H54 (cell line): ENCODE data around the gene HOXC4.
"Not testable (repeated sequence)": the region's sequence is repeated elsewhere in the genome, so short reads cannot be mapped to it uniquely, and the experiment has no call there.

Source experiments
- DNase-seq: peaks from one replicate; pipeline ENCODE4 v3.0.0; 2011; ENCODE audit warnings: low spot score, mixed read lengths; ENCODE audit not compliant: insufficient read length
- FAIRE-seq: peaks from 3 replicates; lab custom pipeline; 2011; peaks lifted over from hg19 to GRCh38; lab: Jason Lieb, UNC
- POLR2A ChIP-seq: IDR thresholded peaks from 2 replicates; pipeline ENCODE4 v1.6.1; 2011; ENCODE audit warnings: low read depth, mild to moderate bottlenecking, low read length

HOXC4 gene

GRCh38 chr12:54037360-54038283 is 16.0 kb upstream of the HOXC4 start:
- FAIRE-seq (no peak), DNase-seq (no peak)
- TF ChIP-seq POLR2A: no peak

- no peak for TF ChIP-seq POLR2A
- no peak for DNase-seq
- no peak for FAIRE-seq
Measured at GRCh38 chr12:54038284-54038870, 15.3 kb upstream of the HOXC4 start.

- TF ChIP-seq POLR2A: no peak
- no peak for FAIRE-seq
Measured at GRCh38 chr12:54038871-54039414, 14.7 kb upstream of the HOXC4 start.

GRCh38 chr12:54039417-54040147 is 14.1 kb upstream of the HOXC4 start:
- TF ChIP-seq POLR2A: no peak
- FAIRE-seq (no peak), DNase-seq (no peak)

More at GRCh38 chr12:54038871-54039414, 14.7 kb upstream of the HOXC4 start:
- no peak for DNase-seq

DNA sequence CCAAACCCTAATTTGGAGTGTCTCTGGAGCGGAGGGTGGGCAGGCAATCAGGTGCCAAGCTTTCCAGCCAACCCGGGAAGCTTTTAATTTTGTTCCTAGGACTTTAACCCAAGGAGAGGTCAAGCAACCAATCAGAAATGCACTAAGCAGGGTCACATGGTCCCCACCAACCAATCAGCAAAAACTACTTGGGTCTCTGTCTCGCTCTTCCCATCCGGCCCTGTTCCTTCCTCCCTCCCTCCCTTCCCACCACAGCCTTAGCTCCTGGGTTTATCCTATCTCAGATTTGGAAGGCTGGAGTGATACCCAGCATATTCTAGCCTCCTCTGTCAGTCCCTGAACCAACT is 13.5 kb upstream of the HOXC4 start:
- FAIRE-seq (no peak), DNase-seq (no peak)
- no peak for TF ChIP-seq POLR2A

DNA sequence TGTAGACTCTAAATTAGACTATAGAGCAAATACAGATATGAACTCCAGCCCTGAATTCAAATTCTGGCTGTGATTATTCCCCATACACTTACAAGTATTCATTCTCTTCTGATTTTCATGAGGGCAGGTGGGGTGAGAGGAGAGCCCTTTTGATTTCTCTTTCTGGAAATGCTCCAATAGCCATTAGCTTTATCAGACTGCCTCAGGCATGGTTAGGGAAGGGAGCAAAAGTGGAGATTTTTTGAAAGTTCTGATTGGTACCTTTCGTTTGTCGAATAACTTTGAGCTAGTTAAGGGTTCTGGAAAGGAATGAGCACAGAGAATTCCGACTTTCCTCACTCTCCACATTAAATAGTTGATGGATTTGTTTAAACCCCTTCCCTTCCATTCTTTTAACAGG is 13.0 kb upstream of the HOXC4 start:
- TF ChIP-seq POLR2A: no peak
- FAIRE-seq (no peak), DNase-seq (no peak)

- FAIRE-seq (no peak), DNase-seq (no peak)
- no peak for TF ChIP-seq POLR2A
Measured at GRCh38 chr12:54041097-54041690, 12.4 kb upstream of the HOXC4 start.

- not testable (repeated sequence) for DNase-seq, FAIRE-seq
Measured at GRCh38 chr12:54042033-54042432, 11.6 kb upstream of the HOXC4 start.

DNA sequence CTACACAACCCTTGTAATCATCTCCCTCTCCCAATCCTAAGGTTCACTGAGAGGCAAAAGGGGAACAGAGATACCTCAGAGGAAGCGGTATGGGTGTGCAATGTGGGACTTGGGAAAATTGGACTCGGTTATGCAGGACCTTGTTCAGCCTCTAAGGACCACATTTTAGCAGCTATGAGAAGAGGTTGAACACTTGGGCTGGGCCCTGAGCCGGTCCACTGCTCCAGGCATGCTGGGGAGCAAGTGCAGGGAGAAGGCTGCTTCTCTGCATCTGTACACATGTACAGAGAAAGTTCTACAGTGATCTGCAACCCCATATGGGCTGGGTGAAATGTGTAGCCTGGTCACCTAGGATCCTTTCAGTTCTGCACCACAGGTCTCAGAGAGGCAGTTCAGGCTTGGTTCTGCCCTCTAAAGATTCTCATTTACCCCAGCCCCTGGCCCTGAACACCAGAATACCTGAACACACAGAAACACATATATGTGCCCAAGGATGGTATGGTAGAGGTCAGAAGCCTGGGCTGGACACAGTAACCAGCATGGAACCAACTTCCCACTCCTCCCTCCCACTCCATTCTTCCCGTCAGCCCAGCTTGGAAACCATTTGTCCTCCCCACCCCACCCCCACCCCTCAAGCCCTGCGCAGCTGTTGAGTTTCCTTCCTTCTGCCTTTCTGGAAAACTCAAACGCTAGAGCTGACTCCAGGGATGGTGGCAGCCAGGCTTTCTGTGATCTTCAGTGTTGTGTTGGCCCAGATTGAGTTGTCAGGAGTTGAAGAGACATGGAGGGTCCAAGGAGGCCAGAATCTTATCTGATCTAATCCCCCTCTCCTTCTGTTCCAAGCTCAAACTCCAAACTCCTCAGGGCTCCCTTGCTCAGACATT is 10.4 kb upstream of the HOXC4 start:
- DNase-seq (no peak), FAIRE-seq (no peak)
- no peak for TF ChIP-seq POLR2A

GRCh38 chr12:54044425-54045103 is 9.1 kb upstream of the HOXC4 start:
- FAIRE-seq (no peak), DNase-seq (no peak)
- no peak for TF ChIP-seq POLR2A

- no peak for FAIRE-seq
- no peak for TF ChIP-seq POLR2A
- no peak for DNase-seq
Measured at GRCh38 chr12:54045401-54045800, 8.2 kb upstream of the HOXC4 start.

GRCh38 chr12:54045868-54046521 is 7.6 kb upstream of the HOXC4 start:
- no peak for FAIRE-seq
- no peak for DNase-seq
- TF ChIP-seq POLR2A: no peak

GRCh38 chr12:54046809-54047159 is 6.9 kb upstream of the HOXC4 start:
- TF ChIP-seq POLR2A: no peak
- no peak for FAIRE-seq
- no peak for DNase-seq
